H9 (cell line): ENCODE results near the gene C10orf105. TPM values are rescaled to one million over a fixed set of nuclear protein-coding genes. Genes with fewer than 3 reads are reported as not detected.

Experiments
- DNase-seq: peaks from one replicate; pipeline ENCODE4 v3.0.0-alpha.2; 2017
- H2AFZ ChIP-seq: one replicate; pipeline ENCODE4 v1.6.1; 2013; ENCODE audit warnings: mild to moderate bottlenecking, low read length, control low read depth, moderate library complexity
- H2AK5ac ChIP-seq: 2 replicates; pipeline ENCODE4 v1.6.1; 2013; ENCODE audit warnings: low read length, control low read depth, mixed read lengths; ENCODE audit not compliant: insufficient read length
- H2BK120ac ChIP-seq: one replicate; pipeline ENCODE4 v1.6.1; 2013; ENCODE audit warnings: low read depth, mild to moderate bottlenecking, low read length, control low read depth, inconsistent platforms; ENCODE audit not compliant: poor library complexity, severe bottlenecking
- H2BK12ac ChIP-seq: 2 replicates; pipeline ENCODE4 v1.6.1; 2013; ENCODE audit warnings: low read length, control low read depth, mixed read lengths, low read depth; ENCODE audit not compliant: insufficient read length
- H2BK15ac ChIP-seq: 2 replicates; pipeline ENCODE4 v1.6.1; 2013; ENCODE audit warnings: low read depth, low read length, control low read depth
- H2BK20ac ChIP-seq: one replicate; pipeline ENCODE4 v1.6.1; 2013; ENCODE audit warnings: low read depth, mild to moderate bottlenecking, low read length, control low read depth, inconsistent platforms; ENCODE audit not compliant: poor library complexity, severe bottlenecking
- H2BK5ac ChIP-seq: 2 replicates; pipeline ENCODE4 v1.6.1; 2013; ENCODE audit warnings: low read length, control low read depth, mixed read lengths; ENCODE audit not compliant: insufficient read length
- H3K14ac ChIP-seq: 2 replicates; pipeline ENCODE4 v1.6.1; 2013; ENCODE audit warnings: low read length, control low read depth; ENCODE audit not compliant: insufficient read depth
- H3K18ac ChIP-seq: 2 replicates; pipeline ENCODE4 v1.6.1; 2013; ENCODE audit warnings: low read depth, mild to moderate bottlenecking, mixed read lengths, low read length, control low read depth; ENCODE audit not compliant: insufficient read length
- H3K23ac ChIP-seq: 2 replicates; pipeline ENCODE4 v1.6.1; 2013; ENCODE audit warnings: low read length, control low read depth, mixed read lengths, low read depth; ENCODE audit not compliant: insufficient read length
- H3K23me2 ChIP-seq: 2 replicates; pipeline ENCODE4 v1.6.1; 2013; ENCODE audit warnings: low read depth, mild to moderate bottlenecking, mixed read lengths, low read length, control low read depth; ENCODE audit not compliant: insufficient read length, poor library complexity, severe bottlenecking
- H3K27ac ChIP-seq: 2 replicates; pipeline ENCODE4 v1.5.1; 2013; ENCODE audit warnings: low read length, control low read depth, mixed read lengths, low read depth; ENCODE audit not compliant: insufficient read length
- H3K27me3 ChIP-seq: 2 replicates; pipeline ENCODE4 v1.6.1; 2013; ENCODE audit warnings: low read length, control low read depth, inconsistent platforms; ENCODE audit not compliant: insufficient read depth
- H3K4ac ChIP-seq: 2 replicates; pipeline ENCODE4 v1.6.1; 2013; ENCODE audit warnings: low read depth, mild to moderate bottlenecking, control low read depth, inconsistent platforms, low read length, moderate library complexity
- H3K4me1 ChIP-seq: 2 replicates; pipeline ENCODE4 v1.6.1; 2013; ENCODE audit warnings: low read length, control low read depth, inconsistent platforms; ENCODE audit not compliant: insufficient read depth
- H3K4me2 ChIP-seq: 2 replicates; pipeline ENCODE4 v1.6.1; 2013; ENCODE audit warnings: low read length, control low read depth, mixed read lengths; ENCODE audit not compliant: insufficient read length, insufficient read depth
- H3K56ac ChIP-seq: 2 replicates; pipeline ENCODE4 v1.6.1; 2013; ENCODE audit warnings: low read depth, mild to moderate bottlenecking, mixed read lengths, low read length, control low read depth; ENCODE audit not compliant: insufficient read length
- H3K79me1 ChIP-seq: 2 replicates; pipeline ENCODE4 v1.6.1; 2013; ENCODE audit warnings: low read depth, mild to moderate bottlenecking, moderate library complexity, low read length, control low read depth, inconsistent platforms; ENCODE audit not compliant: insufficient read depth, poor library complexity, severe bottlenecking
- H3K79me2 ChIP-seq: 2 replicates; pipeline ENCODE4 v1.6.1; 2013; ENCODE audit warnings: low read length, control low read depth, inconsistent platforms; ENCODE audit not compliant: insufficient read depth
- H3K9ac ChIP-seq: 2 replicates; pipeline ENCODE4 v1.6.1; 2013; ENCODE audit warnings: low read length, control low read depth, mixed read lengths; ENCODE audit not compliant: insufficient read length; ENCODE audit errors: extremely low read depth
- H3K9me3 ChIP-seq: one replicate; pipeline ENCODE4 v1.6.1; 2013; ENCODE audit warnings: low read depth, low read length, inconsistent platforms; ENCODE audit not compliant: control insufficient read depth
- H3T11ph ChIP-seq: one replicate; pipeline ENCODE4 v1.6.1; 2013; ENCODE audit warnings: mild to moderate bottlenecking, low read length, control low read depth, inconsistent platforms
- H4K20me1 ChIP-seq: one replicate; pipeline ENCODE4 v1.6.1; 2013; ENCODE audit not compliant: control insufficient read depth, insufficient read length, insufficient read depth
- H4K5ac ChIP-seq: 2 replicates; pipeline ENCODE4 v1.6.1; 2013; ENCODE audit warnings: low read depth, mild to moderate bottlenecking, mixed read lengths, low read length, control low read depth; ENCODE audit not compliant: insufficient read length
- H4K8ac ChIP-seq: replicated peaks from 2 replicates; pipeline ENCODE4 v1.6.1; 2013; ENCODE audit warnings: low read length, control low read depth, mixed read lengths, low read depth; ENCODE audit not compliant: insufficient read length
- H4K91ac ChIP-seq: 2 replicates; pipeline ENCODE4 v1.6.1; 2013; ENCODE audit warnings: low read depth, mild to moderate bottlenecking, moderate library complexity, mixed read lengths, low read length, control low read depth; ENCODE audit not compliant: insufficient read length
- H3K27ac Mint-ChIP-seq, 3 experiments: 2 replicates in 2 of 3; 3 replicates in 1 of 3; pipeline ENCODE4 v1.8.0; 2020 to 2021; ENCODE audit warnings: mixed read lengths in 3 of 3, mild to moderate bottlenecking in 1 of 3, moderate library complexity in 1 of 3
- H3K27me3 Mint-ChIP-seq: 2 replicates; pipeline ENCODE4 v1.8.0; 2021; ENCODE audit warnings: low read depth, mild to moderate bottlenecking, moderate library complexity, mixed read lengths
- H3K36me3 Mint-ChIP-seq, 3 experiments: 2 replicates in 2 of 3; 3 replicates in 1 of 3; pipeline ENCODE4 v1.8.0; 2020 to 2021; ENCODE audit warnings: low read depth in 3 of 3, mixed read lengths in 3 of 3; ENCODE audit not compliant: insufficient read depth in 1 of 3
- H3K4me1 Mint-ChIP-seq, 2 experiments: 2 replicates each; pipeline ENCODE4 v1.8.0; 2020; ENCODE audit warnings: mixed read lengths in 2 of 2
- H3K4me3 Mint-ChIP-seq, 2 experiments: 2 replicates in 1 of 2; 3 replicates in 1 of 2; pipeline ENCODE4 v1.8.0; 2020 to 2021; ENCODE audit warnings: mild to moderate bottlenecking in 2 of 2, mixed read lengths in 2 of 2, moderate library complexity in 1 of 2
- H3K9me3 Mint-ChIP-seq, 2 experiments: 2 replicates in 1 of 2; 3 replicates in 1 of 2; pipeline ENCODE4 v1.8.0; 2020; ENCODE audit warnings: mild to moderate bottlenecking in 2 of 2, mixed read lengths in 2 of 2, moderate library complexity in 1 of 2
- WGBS: extraction: QIAGEN DNeasy Blood & Tissue Kit; methylation state at CpG from one replicate; pipeline ENCODE4 v1.1.7; 2013; ENCODE audit warnings: missing lambda C conversion rate, low lambda C conversion rate, mixed read lengths; ENCODE audit not compliant: insufficient read length; ENCODE audit errors: extremely low coverage; 5-methylcytosine and 5-hydroxymethylcytosine counted together
- total RNA-seq: library from RNA; stranded (reverse); gene quantifications from 2 replicates; pipeline ENCODE4 v1.2.1, GENCODE V29; 2021
- TF ChIP-seq, protein P1 (sequence below): fragments of 200-600 bp; sonication (generic); conservative IDR thresholded peaks from 3 replicates; pipeline ENCODE4 v1.8.0; 2021; ENCODE audit warnings: antibody characterized with exemption, mild to moderate bottlenecking

C10orf105 gene
- total RNA-seq, 1 experiment from 2014 or later: 0.26 TPM

DNA sequence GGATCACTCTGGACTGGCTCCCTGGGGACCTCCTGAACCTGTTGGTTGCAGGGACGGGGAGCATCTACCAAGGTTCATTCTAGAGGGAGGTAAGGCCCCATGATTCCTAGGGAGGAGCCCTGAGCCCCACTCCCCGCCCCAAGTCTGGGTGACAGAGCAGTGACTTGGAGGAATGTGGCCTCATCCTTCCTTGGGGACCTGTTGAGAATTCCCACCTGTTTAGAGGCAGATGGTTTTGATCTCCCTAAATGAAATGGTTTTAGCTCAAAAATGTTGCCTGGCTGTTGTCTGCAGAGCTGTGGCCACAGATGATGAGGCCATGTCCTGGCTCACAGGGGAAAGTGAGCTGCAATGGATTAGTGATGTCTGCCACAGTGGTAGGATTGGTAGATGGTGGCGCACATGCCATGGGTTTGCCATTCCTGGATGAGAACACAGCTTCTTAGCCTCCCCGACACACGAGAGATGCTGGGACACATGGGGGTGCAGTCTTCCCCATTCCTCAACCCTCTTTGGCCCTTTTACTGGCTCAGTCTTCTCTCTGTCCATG, 12.3 kb downstream of the C10orf105 start:
- no peak overlapping the region; a peak in 1 of 7 replicates for H3K27ac Mint-ChIP-seq
- no CpG with 5 or more reads among the region's 5 CpGs for WGBS

More for the DNA sequence above, 12.3 kb downstream of the C10orf105 start:
- no peak overlapping the region for H3K23ac ChIP-seq
- H2BK120ac ChIP-seq: no peak overlapping the region
- TF ChIP-seq, protein P1, sequence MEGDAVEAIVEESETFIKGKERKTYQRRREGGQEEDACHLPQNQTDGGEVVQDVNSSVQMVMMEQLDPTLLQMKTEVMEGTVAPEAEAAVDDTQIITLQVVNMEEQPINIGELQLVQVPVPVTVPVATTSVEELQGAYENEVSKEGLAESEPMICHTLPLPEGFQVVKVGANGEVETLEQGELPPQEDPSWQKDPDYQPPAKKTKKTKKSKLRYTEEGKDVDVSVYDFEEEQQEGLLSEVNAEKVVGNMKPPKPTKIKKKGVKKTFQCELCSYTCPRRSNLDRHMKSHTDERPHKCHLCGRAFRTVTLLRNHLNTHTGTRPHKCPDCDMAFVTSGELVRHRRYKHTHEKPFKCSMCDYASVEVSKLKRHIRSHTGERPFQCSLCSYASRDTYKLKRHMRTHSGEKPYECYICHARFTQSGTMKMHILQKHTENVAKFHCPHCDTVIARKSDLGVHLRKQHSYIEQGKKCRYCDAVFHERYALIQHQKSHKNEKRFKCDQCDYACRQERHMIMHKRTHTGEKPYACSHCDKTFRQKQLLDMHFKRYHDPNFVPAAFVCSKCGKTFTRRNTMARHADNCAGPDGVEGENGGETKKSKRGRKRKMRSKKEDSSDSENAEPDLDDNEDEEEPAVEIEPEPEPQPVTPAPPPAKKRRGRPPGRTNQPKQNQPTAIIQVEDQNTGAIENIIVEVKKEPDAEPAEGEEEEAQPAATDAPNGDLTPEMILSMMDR: no peak
- H2BK20ac ChIP-seq: no peak overlapping the region
- Mint-ChIP-seq H3K4me3 (no peak overlapping the region), H3K27me3 (peaks cover 12% of the 10 kb centered on the region), H3K9me3 (no peaks in the 10 kb centered on the region), H3K4me1 (peaks cover 7 to 11% of the 10 kb centered on the region in 2 experiments), H3K36me3 (no peaks in the 10 kb centered on the region; a peak in 1 of 7 replicates)
- DNase-seq: no peak
- H2BK12ac ChIP-seq: no peak overlapping the region
- H3K27ac ChIP-seq: no peak overlapping the region
- no peaks in the 10 kb centered on the region for H4K20me1 ChIP-seq
- H4K5ac ChIP-seq: no peak overlapping the region
- H3K56ac ChIP-seq: no peak overlapping the region
- H3K79me2 ChIP-seq: no peaks in the 10 kb centered on the region
- H2AK5ac ChIP-seq: no peak overlapping the region
- H3K9ac ChIP-seq: no peak overlapping the region
- no peaks in the 10 kb centered on the region for H3K23me2 ChIP-seq
- H3K18ac ChIP-seq: no peak overlapping the region
- no peak overlapping the region for H3K4me2 ChIP-seq
- no peak overlapping the region for H3K14ac ChIP-seq
- no peak overlapping the region for H2BK5ac ChIP-seq
- H3K9me3 ChIP-seq: no peaks in the 10 kb centered on the region
- no peak overlapping the region for H4K91ac ChIP-seq
- no peaks in the 10 kb centered on the region for H3K4me1 ChIP-seq
- H3T11ph ChIP-seq: no peak overlapping the region
- no peak overlapping the region for H3K4ac ChIP-seq
- no peak overlapping the region for H4K8ac ChIP-seq
- no peaks in the 10 kb centered on the region for H3K79me1 ChIP-seq
- no peak overlapping the region for H2BK15ac ChIP-seq
- no peaks in the 10 kb centered on the region for H3K27me3 ChIP-seq
- H2AFZ ChIP-seq: no peak overlapping the region
